HepG2 (cell line): ENCODE measurements around the gene RUVBL2.

Experiments
- POLR2AphosphoS5 ChIP-seq: IDR thresholded peaks from 2 replicates; pipeline ENCODE4 v1.6.1; 2012; ENCODE audit warnings: low read depth, low read length
- ZBTB42 ChIP-seq: sonication (generic); formaldehyde crosslinking; IDR thresholded peaks from 2 replicates; pipeline ENCODE4 v1.5.0; 2020; ENCODE audit warnings: mild to moderate bottlenecking, missing genetic modification reagents
- ZNF33B ChIP-seq: sonication (generic); formaldehyde crosslinking; IDR thresholded peaks from 2 replicates; pipeline ENCODE4 v1.5.1; 2020; ENCODE audit warnings: mild to moderate bottlenecking, missing genetic modification reagents
- TF ChIP-seq, protein P1 (sequence below), 2 experiments: IDR thresholded peaks; 2 replicates each; pipeline ENCODE4 v1.6.1; 2011 to 2012; ENCODE audit warnings: low read length in 2 of 2, borderline replicate concordance in 1 of 2, low read depth in 1 of 2, mild to moderate bottlenecking in 1 of 2, moderate library complexity in 1 of 2

DNA sequence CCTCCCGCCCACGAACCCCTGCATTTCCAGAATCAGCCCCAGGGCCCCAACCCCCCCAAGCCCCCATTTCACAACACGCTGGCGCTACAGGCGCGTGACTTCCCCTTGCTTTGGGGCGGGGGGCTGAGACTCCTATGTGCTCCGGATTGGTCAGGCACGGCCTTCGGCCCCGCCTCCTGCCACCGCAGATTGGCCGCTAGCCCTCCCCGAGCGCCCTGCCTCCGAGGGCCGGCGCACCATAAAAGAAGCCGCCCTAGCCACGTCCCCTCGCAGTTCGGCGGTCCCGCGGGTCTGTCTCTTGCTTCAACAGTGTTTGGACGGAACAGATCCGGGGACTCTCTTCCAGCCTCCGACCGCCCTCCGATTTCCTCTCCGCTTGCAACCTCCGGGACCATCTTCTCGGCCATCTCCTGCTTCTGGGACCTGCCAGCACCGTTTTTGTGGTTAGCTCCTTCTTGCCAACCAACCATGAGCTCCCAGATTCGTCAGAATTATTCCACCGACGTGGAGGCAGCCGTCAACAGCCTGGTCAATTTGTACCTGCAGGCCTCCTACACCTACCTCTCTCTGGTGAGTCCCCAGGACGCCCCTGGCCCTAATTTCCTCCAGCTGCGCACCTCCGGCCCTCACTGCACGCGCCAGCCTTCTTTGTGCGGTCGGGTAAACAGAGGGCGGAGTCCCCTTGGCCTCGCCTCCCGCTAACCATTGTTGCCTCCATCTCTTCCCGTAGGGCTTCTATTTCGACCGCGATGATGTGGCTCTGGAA is 28.5 kb upstream of the RUVBL2 start, which contains the start of gene FTL:
- TF ChIP-seq, protein P1, sequence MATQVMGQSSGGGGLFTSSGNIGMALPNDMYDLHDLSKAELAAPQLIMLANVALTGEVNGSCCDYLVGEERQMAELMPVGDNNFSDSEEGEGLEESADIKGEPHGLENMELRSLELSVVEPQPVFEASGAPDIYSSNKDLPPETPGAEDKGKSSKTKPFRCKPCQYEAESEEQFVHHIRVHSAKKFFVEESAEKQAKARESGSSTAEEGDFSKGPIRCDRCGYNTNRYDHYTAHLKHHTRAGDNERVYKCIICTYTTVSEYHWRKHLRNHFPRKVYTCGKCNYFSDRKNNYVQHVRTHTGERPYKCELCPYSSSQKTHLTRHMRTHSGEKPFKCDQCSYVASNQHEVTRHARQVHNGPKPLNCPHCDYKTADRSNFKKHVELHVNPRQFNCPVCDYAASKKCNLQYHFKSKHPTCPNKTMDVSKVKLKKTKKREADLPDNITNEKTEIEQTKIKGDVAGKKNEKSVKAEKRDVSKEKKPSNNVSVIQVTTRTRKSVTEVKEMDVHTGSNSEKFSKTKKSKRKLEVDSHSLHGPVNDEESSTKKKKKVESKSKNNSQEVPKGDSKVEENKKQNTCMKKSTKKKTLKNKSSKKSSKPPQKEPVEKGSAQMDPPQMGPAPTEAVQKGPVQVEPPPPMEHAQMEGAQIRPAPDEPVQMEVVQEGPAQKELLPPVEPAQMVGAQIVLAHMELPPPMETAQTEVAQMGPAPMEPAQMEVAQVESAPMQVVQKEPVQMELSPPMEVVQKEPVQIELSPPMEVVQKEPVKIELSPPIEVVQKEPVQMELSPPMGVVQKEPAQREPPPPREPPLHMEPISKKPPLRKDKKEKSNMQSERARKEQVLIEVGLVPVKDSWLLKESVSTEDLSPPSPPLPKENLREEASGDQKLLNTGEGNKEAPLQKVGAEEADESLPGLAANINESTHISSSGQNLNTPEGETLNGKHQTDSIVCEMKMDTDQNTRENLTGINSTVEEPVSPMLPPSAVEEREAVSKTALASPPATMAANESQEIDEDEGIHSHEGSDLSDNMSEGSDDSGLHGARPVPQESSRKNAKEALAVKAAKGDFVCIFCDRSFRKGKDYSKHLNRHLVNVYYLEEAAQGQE (IDR thresholded peaks at IDR 0.05; ENCODE audit: borderline replicate concordance in 1 of 2, low read depth in 1 of 2, low read length in 2 of 2): peak in 1 of 2 experiments; percentile 80; a peak in 2 of 4 replicates
- peak; percentile 78; the same call in 1 of the 2 replicates for TF ChIP-seq ZNF33B
- peak; percentile 99 for TF ChIP-seq POLR2AphosphoS5
- TF ChIP-seq ZBTB42 (CRISPR knock-in tag): 0 out of 2 replicates have a peak, but pooled peaks have one; percentile 55
